Breast epithelium (tissue), 3 donors: ENCODE data around the gene NOTCH2NLA. TPM values are rescaled to one million over a fixed set of nuclear protein-coding genes. Genes with fewer than 3 reads are reported as not detected.

Experiments used
- total RNA-seq, 3 donors: library from RNA; depleted of rRNA; stranded (reverse); fragments of >200 nt; gene quantifications; one replicate each; pipeline ENCODE4 v1.1.0, GENCODE V29; 2016

Gene NOTCH2NLA
- total RNA-seq, 3 donors from 2014 or later = 74.1 to 101 (median 89.3) TPM

Other genes starting within 250 kb of the NOTCH2NLA start
- 1,000 to 10,000 TPM; 2,506 to 3,955 (median 3,543) TPM for gene TXNIP, start 232.4 kb downstream of the NOTCH2NLA start, total RNA-seq
- not detected for gene HJV, start 207.3 kb downstream of the NOTCH2NLA start, total RNA-seq
- gene NBPF10, start 84.2 kb downstream of the NOTCH2NLA start, total RNA-seq = 1 to 10 TPM; 1.3 to 3.6 (median 3.4) TPM